ENCODE measurements around the gene MRAP.

The MRAP gene

GRCh38 chr21:32322676-32323075 is 24.0 kb downstream of the MRAP start:
- DNase-seq (ENCODE audit: low read depth): no peak

GRCh38 chr21:32325706-32326105 is 27.1 kb downstream of the MRAP start:
- no peak for DNase-seq (ENCODE audit: low read depth)

- DNase-seq (ENCODE audit: low read depth): no peak
Observed at GRCh38 chr21:32328595-32328994, 29.9 kb downstream of the MRAP start.

GRCh38 chr21:32329331-32329730 is 30.7 kb downstream of the MRAP start:
- no peak for DNase-seq (ENCODE audit: low read depth)

GRCh38 chr21:32329776-32330175 is 31.1 kb downstream of the MRAP start:
- no peak for DNase-seq (ENCODE audit: low read depth)

- DNase-seq (ENCODE audit: low read depth): no peak
Observed at GRCh38 chr21:32330784-32331311, 32.2 kb downstream of the MRAP start.

GRCh38 chr21:32331444-32332305 is 33.0 kb downstream of the MRAP start:
- DNase-seq (ENCODE audit: low read depth): no peak

- DNase-seq (ENCODE audit: low read depth): no peak
Observed at GRCh38 chr21:32332463-32332951, 33.9 kb downstream of the MRAP start.

- DNase-seq (ENCODE audit: low read depth): no peak
Observed at GRCh38 chr21:32333953-32334673, 35.5 kb downstream of the MRAP start.

- DNase-seq (ENCODE audit: low read depth): no peak
Observed at GRCh38 chr21:32334980-32335531, 36.4 kb downstream of the MRAP start.

GRCh38 chr21:32335601-32336575 is 37.2 kb downstream of the MRAP start:
- DNase-seq (ENCODE audit: low read depth): no peak

- no peak for DNase-seq (ENCODE audit: low read depth)
Observed at GRCh38 chr21:32336711-32337110, 38.1 kb downstream of the MRAP start.

GRCh38 chr21:32337206-32337605 is 38.6 kb downstream of the MRAP start:
- DNase-seq (ENCODE audit: low read depth): no peak

- no peak for DNase-seq (ENCODE audit: low read depth)
Observed at GRCh38 chr21:32338209-32338921, 39.7 kb downstream of the MRAP start.

- DNase-seq (ENCODE audit: low read depth): no peak
Observed at GRCh38 chr21:32340863-32341848, 42.5 kb downstream of the MRAP start.

- no peak for DNase-seq (ENCODE audit: low read depth)
Observed at GRCh38 chr21:32346951-32347350, 48.3 kb downstream of the MRAP start.

- no peak for DNase-seq (ENCODE audit: low read depth)
Observed at GRCh38 chr21:32347351-32347750, 48.7 kb downstream of the MRAP start.

- DNase-seq (ENCODE audit: low read depth): no peak
Observed at GRCh38 chr21:32347977-32348376, 49.3 kb downstream of the MRAP start.

- no peak for DNase-seq (ENCODE audit: low read depth)
Observed at GRCh38 chr21:32348604-32349332, 50.1 kb downstream of the MRAP start.
